H9 (cell line): Measurements from ENCODE around the gene BCL2L15. TPM values are rescaled to one million over a fixed set of nuclear protein-coding genes. Genes with fewer than 3 reads are reported as not detected.

Experiments
- DNase-seq: peaks from one replicate; pipeline ENCODE4 v3.0.0-alpha.2; 2017
- H2AFZ ChIP-seq: one replicate; pipeline ENCODE4 v1.6.1; 2013; ENCODE audit warnings: mild to moderate bottlenecking, low read length, control low read depth, moderate library complexity
- H2AK5ac ChIP-seq: 2 replicates; pipeline ENCODE4 v1.6.1; 2013; ENCODE audit warnings: low read length, control low read depth, mixed read lengths; ENCODE audit not compliant: insufficient read length
- H2BK120ac ChIP-seq: one replicate; pipeline ENCODE4 v1.6.1; 2013; ENCODE audit warnings: low read depth, mild to moderate bottlenecking, low read length, control low read depth, inconsistent platforms; ENCODE audit not compliant: poor library complexity, severe bottlenecking
- H2BK12ac ChIP-seq: 2 replicates; pipeline ENCODE4 v1.6.1; 2013; ENCODE audit warnings: low read length, control low read depth, mixed read lengths, low read depth; ENCODE audit not compliant: insufficient read length
- H2BK15ac ChIP-seq: 2 replicates; pipeline ENCODE4 v1.6.1; 2013; ENCODE audit warnings: low read depth, low read length, control low read depth
- H2BK20ac ChIP-seq: one replicate; pipeline ENCODE4 v1.6.1; 2013; ENCODE audit warnings: low read depth, mild to moderate bottlenecking, low read length, control low read depth, inconsistent platforms; ENCODE audit not compliant: poor library complexity, severe bottlenecking
- H2BK5ac ChIP-seq: 2 replicates; pipeline ENCODE4 v1.6.1; 2013; ENCODE audit warnings: low read length, control low read depth, mixed read lengths; ENCODE audit not compliant: insufficient read length
- H3K14ac ChIP-seq: 2 replicates; pipeline ENCODE4 v1.6.1; 2013; ENCODE audit warnings: low read length, control low read depth; ENCODE audit not compliant: insufficient read depth
- H3K18ac ChIP-seq: 2 replicates; pipeline ENCODE4 v1.6.1; 2013; ENCODE audit warnings: low read depth, mild to moderate bottlenecking, mixed read lengths, low read length, control low read depth; ENCODE audit not compliant: insufficient read length
- H3K23ac ChIP-seq: 2 replicates; pipeline ENCODE4 v1.6.1; 2013; ENCODE audit warnings: low read length, control low read depth, mixed read lengths, low read depth; ENCODE audit not compliant: insufficient read length
- H3K23me2 ChIP-seq: 2 replicates; pipeline ENCODE4 v1.6.1; 2013; ENCODE audit warnings: low read depth, mild to moderate bottlenecking, mixed read lengths, low read length, control low read depth; ENCODE audit not compliant: insufficient read length, poor library complexity, severe bottlenecking
- H3K27ac ChIP-seq: 2 replicates; pipeline ENCODE4 v1.5.1; 2013; ENCODE audit warnings: low read length, control low read depth, mixed read lengths, low read depth; ENCODE audit not compliant: insufficient read length
- H3K27me3 ChIP-seq: 2 replicates; pipeline ENCODE4 v1.6.1; 2013; ENCODE audit warnings: low read length, control low read depth, inconsistent platforms; ENCODE audit not compliant: insufficient read depth
- H3K4ac ChIP-seq: 2 replicates; pipeline ENCODE4 v1.6.1; 2013; ENCODE audit warnings: low read depth, mild to moderate bottlenecking, control low read depth, inconsistent platforms, low read length, moderate library complexity
- H3K4me1 ChIP-seq: 2 replicates; pipeline ENCODE4 v1.6.1; 2013; ENCODE audit warnings: low read length, control low read depth, inconsistent platforms; ENCODE audit not compliant: insufficient read depth
- H3K4me2 ChIP-seq: 2 replicates; pipeline ENCODE4 v1.6.1; 2013; ENCODE audit warnings: low read length, control low read depth, mixed read lengths; ENCODE audit not compliant: insufficient read length, insufficient read depth
- H3K56ac ChIP-seq: 2 replicates; pipeline ENCODE4 v1.6.1; 2013; ENCODE audit warnings: low read depth, mild to moderate bottlenecking, mixed read lengths, low read length, control low read depth; ENCODE audit not compliant: insufficient read length
- H3K79me1 ChIP-seq: 2 replicates; pipeline ENCODE4 v1.6.1; 2013; ENCODE audit warnings: low read depth, mild to moderate bottlenecking, moderate library complexity, low read length, control low read depth, inconsistent platforms; ENCODE audit not compliant: insufficient read depth, poor library complexity, severe bottlenecking
- H3K79me2 ChIP-seq: 2 replicates; pipeline ENCODE4 v1.6.1; 2013; ENCODE audit warnings: low read length, control low read depth, inconsistent platforms; ENCODE audit not compliant: insufficient read depth
- H3K9ac ChIP-seq: 2 replicates; pipeline ENCODE4 v1.6.1; 2013; ENCODE audit warnings: low read length, control low read depth, mixed read lengths; ENCODE audit not compliant: insufficient read length; ENCODE audit errors: extremely low read depth
- H3K9me3 ChIP-seq: one replicate; pipeline ENCODE4 v1.6.1; 2013; ENCODE audit warnings: low read depth, low read length, inconsistent platforms; ENCODE audit not compliant: control insufficient read depth
- H3T11ph ChIP-seq: one replicate; pipeline ENCODE4 v1.6.1; 2013; ENCODE audit warnings: mild to moderate bottlenecking, low read length, control low read depth, inconsistent platforms
- H4K20me1 ChIP-seq: one replicate; pipeline ENCODE4 v1.6.1; 2013; ENCODE audit not compliant: control insufficient read depth, insufficient read length, insufficient read depth
- H4K5ac ChIP-seq: 2 replicates; pipeline ENCODE4 v1.6.1; 2013; ENCODE audit warnings: low read depth, mild to moderate bottlenecking, mixed read lengths, low read length, control low read depth; ENCODE audit not compliant: insufficient read length
- H4K8ac ChIP-seq: replicated peaks from 2 replicates; pipeline ENCODE4 v1.6.1; 2013; ENCODE audit warnings: low read length, control low read depth, mixed read lengths, low read depth; ENCODE audit not compliant: insufficient read length
- H4K91ac ChIP-seq: 2 replicates; pipeline ENCODE4 v1.6.1; 2013; ENCODE audit warnings: low read depth, mild to moderate bottlenecking, moderate library complexity, mixed read lengths, low read length, control low read depth; ENCODE audit not compliant: insufficient read length
- H3K27ac Mint-ChIP-seq, 3 experiments: 2 replicates in 2 of 3; 3 replicates in 1 of 3; pipeline ENCODE4 v1.8.0; 2020 to 2021; ENCODE audit warnings: mixed read lengths in 3 of 3, mild to moderate bottlenecking in 1 of 3, moderate library complexity in 1 of 3
- H3K27me3 Mint-ChIP-seq: 2 replicates; pipeline ENCODE4 v1.8.0; 2021; ENCODE audit warnings: low read depth, mild to moderate bottlenecking, moderate library complexity, mixed read lengths
- H3K36me3 Mint-ChIP-seq, 3 experiments: 2 replicates in 2 of 3; 3 replicates in 1 of 3; pipeline ENCODE4 v1.8.0; 2020 to 2021; ENCODE audit warnings: low read depth in 3 of 3, mixed read lengths in 3 of 3; ENCODE audit not compliant: insufficient read depth in 1 of 3
- H3K4me1 Mint-ChIP-seq, 2 experiments: 2 replicates each; pipeline ENCODE4 v1.8.0; 2020; ENCODE audit warnings: mixed read lengths in 2 of 2
- H3K4me3 Mint-ChIP-seq, 2 experiments: 2 replicates in 1 of 2; 3 replicates in 1 of 2; pipeline ENCODE4 v1.8.0; 2020 to 2021; ENCODE audit warnings: mild to moderate bottlenecking in 2 of 2, mixed read lengths in 2 of 2, moderate library complexity in 1 of 2
- H3K9me3 Mint-ChIP-seq, 2 experiments: 2 replicates in 1 of 2; 3 replicates in 1 of 2; pipeline ENCODE4 v1.8.0; 2020; ENCODE audit warnings: mild to moderate bottlenecking in 2 of 2, mixed read lengths in 2 of 2, moderate library complexity in 1 of 2
- CTCF ChIP-seq: fragments of 200-600 bp; sonication (generic); conservative IDR thresholded peaks from 3 replicates; pipeline ENCODE4 v1.8.0; 2021; ENCODE audit warnings: antibody characterized with exemption, mild to moderate bottlenecking
- WGBS: extraction: QIAGEN DNeasy Blood & Tissue Kit; methylation state at CpG from one replicate; pipeline ENCODE4 v1.1.7; 2013; ENCODE audit warnings: missing lambda C conversion rate, low lambda C conversion rate, mixed read lengths; ENCODE audit not compliant: insufficient read length; ENCODE audit errors: extremely low coverage; 5-methylcytosine and 5-hydroxymethylcytosine counted together
- total RNA-seq: library from RNA; stranded (reverse); gene quantifications from 2 replicates; pipeline ENCODE4 v1.2.1, GENCODE V29; 2021

Gene BCL2L15
- total RNA-seq, 1 experiment from 2014 or later = 0.22 TPM

DNA sequence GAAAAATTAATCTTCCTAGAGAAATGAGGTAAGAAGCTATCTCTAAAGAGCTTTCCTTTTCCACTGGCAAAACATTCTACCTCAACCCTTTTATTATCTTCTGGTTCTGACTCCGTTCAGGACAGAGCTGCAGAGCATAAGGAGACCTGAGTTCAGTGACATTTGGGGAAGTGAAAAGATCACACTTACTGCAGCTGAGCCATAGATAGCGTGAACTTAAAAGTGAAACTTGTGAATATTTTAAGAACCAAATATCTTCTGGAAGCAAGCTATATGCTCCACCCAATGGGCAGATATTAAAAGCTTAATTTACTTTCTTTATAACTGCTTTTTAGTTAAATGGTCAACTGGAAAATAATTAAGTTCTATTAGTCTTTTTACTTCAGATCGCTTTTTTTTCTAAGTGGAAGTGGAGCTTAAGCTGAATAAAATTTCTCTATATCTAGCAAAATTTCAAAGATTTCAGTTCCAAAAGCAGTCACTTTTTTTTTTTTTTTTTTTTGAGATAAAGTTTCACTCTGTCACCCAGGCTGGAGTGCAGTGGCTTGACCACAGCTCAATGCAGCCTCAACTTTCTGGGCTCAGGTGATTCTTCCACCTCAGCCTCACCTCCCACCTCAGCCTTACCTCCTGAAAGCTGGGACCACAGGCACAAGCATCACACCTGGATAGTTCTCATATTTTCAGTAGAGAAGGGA is 27.8 kb downstream of the BCL2L15 start:
- Histone ChIP-seq H2BK15ac (no peak overlapping the region), H2AFZ (no peak overlapping the region), H3K4ac (no peak overlapping the region), H3K9me3 (no peaks in the 10 kb centered on the region), H2BK20ac (no peak overlapping the region), H3K9ac (no peak overlapping the region), H3K79me1 (no peaks in the 10 kb centered on the region), H2BK5ac (no peak overlapping the region), H3K27ac (no peak overlapping the region), H3K14ac (no peak overlapping the region), H3K79me2 (no peaks in the 10 kb centered on the region), H3K4me2 (no peak overlapping the region), H3K4me1 (no peaks in the 10 kb centered on the region), H4K20me1 (no peaks in the 10 kb centered on the region), H4K91ac (no peak overlapping the region), H4K5ac (no peak overlapping the region), H2BK12ac (no peak overlapping the region), H2AK5ac (no peak overlapping the region), H3K23me2 (no peaks in the 10 kb centered on the region), H3K23ac (no peak overlapping the region), H3K18ac (no peak overlapping the region), H3K27me3 (no peaks in the 10 kb centered on the region), H4K8ac (no peak overlapping the region), H3K56ac (no peak overlapping the region), H2BK120ac (no peak overlapping the region), H3T11ph (no peak overlapping the region)
- Mint-ChIP-seq H3K9me3 (no peaks in the 10 kb centered on the region), H3K4me3 (no peak overlapping the region), H3K27me3 (no peaks in the 10 kb centered on the region), H3K36me3 (no peaks in the 10 kb centered on the region), H3K4me1 (no peaks in the 10 kb centered on the region; a peak in 1 of 4 replicates), H3K27ac (peak overlapping the region in 1 of 3 experiments; percentile 50; a peak in 2 of 7 replicates)
- no peak for DNase-seq
- no peak for TF ChIP-seq CTCF
- no CpG with 5 or more reads among the region's 3 CpGs for WGBS
